Liver (tissue), 3 donors: Measurements from ENCODE around the gene IGF1R.

Source experiments
- CTCF ChIP-seq: fragments of 150-350 bp; IDR thresholded peaks from 2 replicates; pipeline ENCODE4 v1.5.1; 2017; ENCODE audit warnings: improper control_type of control experiment, low read depth, low read length; ENCODE audit not compliant: missing input control
- EGR1 ChIP-seq, 2 donors: IDR thresholded peaks; 2 replicates each; pipeline ENCODE4 v1.6.1; 2016 to 2018; ENCODE audit warnings: antibody characterized with exemption in 2 of 2, low read depth in 2 of 2
- FOXA1 ChIP-seq: IDR thresholded peaks from 2 replicates; pipeline ENCODE4 v1.6.1; 2016; ENCODE audit warnings: antibody characterized with exemption
- FOXA2 ChIP-seq: IDR thresholded peaks from 2 replicates; pipeline ENCODE4 v1.6.1; 2016; ENCODE audit warnings: antibody characterized with exemption
- GABPA ChIP-seq, 2 donors: IDR thresholded peaks in 1 of 2; conservative IDR thresholded peaks in 1 of 2; 2 replicates each; pipeline ENCODE4 v1.6.1; 2016; ENCODE audit warnings: antibody characterized with exemption in 2 of 2, mild to moderate bottlenecking in 1 of 2, moderate library complexity in 1 of 2
- MAX ChIP-seq: IDR thresholded peaks from 2 replicates; pipeline ENCODE4 v1.6.1; 2016; ENCODE audit warnings: antibody characterized with exemption
- REST ChIP-seq: IDR thresholded peaks from 2 replicates; pipeline ENCODE4 v1.6.1; 2016; ENCODE audit warnings: antibody characterized with exemption, mild to moderate bottlenecking
- SP1 ChIP-seq: IDR thresholded peaks from 2 replicates; pipeline ENCODE4 v1.6.1; 2018; ENCODE audit warnings: antibody characterized with exemption, mild to moderate bottlenecking
- TAF1 ChIP-seq: conservative IDR thresholded peaks from 2 replicates; pipeline ENCODE4 v1.6.1; 2016; ENCODE audit warnings: antibody characterized with exemption, mild to moderate bottlenecking
- YY1 ChIP-seq: IDR thresholded peaks from 2 replicates; pipeline ENCODE4 v1.6.1; 2016; ENCODE audit warnings: antibody characterized with exemption, mild to moderate bottlenecking
- ZBTB33 ChIP-seq: IDR thresholded peaks from 2 replicates; pipeline ENCODE4 v1.6.1; 2016; ENCODE audit warnings: antibody characterized with exemption
- donor health status: healthy.
- donor health status: healthy.

GRCh38 chr15:98625614-98626013 is 22.7 kb upstream of the IGF1R start:
- no peak for TF ChIP-seq CTCF
- no peak for TF ChIP-seq FOXA1
- no peak for TF ChIP-seq GABPA (IDR thresholded peaks at IDR 0.05 in 1 of 2, conservative IDR thresholded peaks at IDR 0.05 in 1 of 2)
- no peak for TF ChIP-seq REST
- no peak for TF ChIP-seq EGR1 (IDR thresholded peaks at IDR 0.05; ENCODE audit: low read depth in 2 of 2)
- TF ChIP-seq TAF1 = no peak
- no peak for TF ChIP-seq ZBTB33
- no peak for TF ChIP-seq YY1
- no peak for TF ChIP-seq FOXA2
- TF ChIP-seq MAX = no peak
- no peak for TF ChIP-seq SP1
